ENCODE data around the gene AHDC1.
"Not testable (repeated sequence)": the region's sequence is repeated elsewhere in the genome, so short reads cannot be mapped to it uniquely, and the experiment has no call there.

The AHDC1 gene

GRCh38 chr1:27561124-27561899, 42.6 kb downstream of the AHDC1 start:
- intact Hi-C loops (cut with DNase I), result no loop called here
- DNase-seq, result peak in 1 of 42 donors; percentile 59

- intact Hi-C loops (cut with DNase I), result no loop called here
- peak in 7 of 42 donors; percentile 39 to 75 (median 62) for DNase-seq
Measured at GRCh38 chr1:27560268-27561123, 43.4 kb downstream of the AHDC1 start.

- intact Hi-C loops (cut with DNase I), result no loop called here
Measured at GRCh38 chr1:27559466-27560030, 44.4 kb downstream of the AHDC1 start.

GRCh38 chr1:27557596-27558340, 46.2 kb downstream of the AHDC1 start:
- no peak for DNase-seq
- intact Hi-C loops (cut with DNase I), result loop anchor here (2.0 kb wide), 1 partner anchor 47 kb away; the partner anchor contains the start of gene AHDC1

More at GRCh38 chr1:27559466-27560030, 44.4 kb downstream of the AHDC1 start:
- DNase-seq, result no peak

GRCh38 chr1:27556781-27557595, 47.0 kb downstream of the AHDC1 start:
- intact Hi-C loops (cut with DNase I), result loop anchor here (2.0 kb wide), 1 partner anchor 48 kb away; the partner anchor contains the start of gene AHDC1
- DNase-seq, result peak; percentile 67 to 94 (median 82)

- no peak for DNase-seq
- intact Hi-C loops (cut with DNase I), result loop anchor here (2.0 kb wide), 1 partner anchor 48 kb away; the partner anchor contains the start of gene AHDC1
Measured at GRCh38 chr1:27556435-27556780, 47.5 kb downstream of the AHDC1 start.

GRCh38 chr1:27555700-27556424, 48.1 kb downstream of the AHDC1 start:
- intact Hi-C loops (cut with DNase I), result loop anchor here (2.0 kb wide), 1 partner anchor 49 kb away; the partner anchor contains the start of gene AHDC1
- no peak for DNase-seq

- intact Hi-C loops (cut with DNase I), result no loop called here
- DNase-seq, result no peak
Measured at GRCh38 chr1:27554759-27555699, 48.9 kb downstream of the AHDC1 start.

GRCh38 chr1:27554293-27554692, 49.7 kb downstream of the AHDC1 start:
- intact Hi-C loops (cut with DNase I), result no loop called here

GRCh38 chr1:27553823-27554222, 50.1 kb downstream of the AHDC1 start:
- intact Hi-C loops (cut with DNase I); DNase-seq: not testable (repeated sequence)

More at GRCh38 chr1:27554293-27554692, 49.7 kb downstream of the AHDC1 start:
- no peak for DNase-seq

GRCh38 chr1:27552911-27553420, 51.0 kb downstream of the AHDC1 start:
- intact Hi-C loops (cut with DNase I), result no loop called here

GRCh38 chr1:27551953-27552312, 52.0 kb downstream of the AHDC1 start:
- no peak for DNase-seq
- intact Hi-C loops (cut with DNase I), result no loop called here

More at GRCh38 chr1:27552911-27553420, 51.0 kb downstream of the AHDC1 start:
- DNase-seq, result no peak

GRCh38 chr1:27551170-27551952, 52.6 kb downstream of the AHDC1 start:
- intact Hi-C loops (cut with DNase I), result no loop called here
- DNase-seq, result no peak

- no peak for DNase-seq
- intact Hi-C loops (cut with DNase I), result no loop called here
Measured at GRCh38 chr1:27550510-27551169, 53.3 kb downstream of the AHDC1 start.
